Neural progenitor cell (in vitro differentiated cells): ENCODE data around the gene CUEDC1. TPM values are rescaled to one million over a fixed set of nuclear protein-coding genes. Genes with fewer than 3 reads are reported as not detected.
"Not testable (repeated sequence)": the region's sequence is repeated elsewhere in the genome, so short reads cannot be mapped to it uniquely, and the experiment has no call there.

Source experiments
- DNase-seq: peaks from one replicate; pipeline ENCODE4 v3.0.0-alpha.2; 2016; ENCODE audit warnings: low spot score
- H2AFZ ChIP-seq: fragments of 200-600 bp; sonication (generic); replicated peaks from 2 replicates; pipeline ENCODE4 v1.6.1; 2016; ENCODE audit warnings: antibody characterized with exemption
- H3F3A ChIP-seq: fragments of 200-600 bp; sonication (generic); 2 replicates; pipeline ENCODE4 v1.6.1; 2016; ENCODE audit warnings: antibody characterized with exemption, low read depth
- H3K27ac ChIP-seq: fragments of 200-600 bp; sonication (generic); 2 replicates; pipeline ENCODE4 v1.5.1; 2016; ENCODE audit warnings: mild to moderate bottlenecking
- H3K27me3 ChIP-seq: fragments of 200-600 bp; sonication (generic); 2 replicates; pipeline ENCODE4 v1.6.1; 2016; ENCODE audit warnings: mild to moderate bottlenecking, moderate library complexity
- H3K36me3 ChIP-seq: fragments of 200-600 bp; sonication (generic); 2 replicates; pipeline ENCODE4 v1.5.1; 2016
- H3K4me1 ChIP-seq: fragments of 200-600 bp; sonication (generic); 2 replicates; pipeline ENCODE4 v1.6.1; 2016; ENCODE audit warnings: mixed run types
- H3K4me2 ChIP-seq: fragments of 200-600 bp; sonication (generic); 2 replicates; pipeline ENCODE4 v1.6.1; 2016
- H3K4me3 ChIP-seq: fragments of 200-600 bp; sonication (generic); 2 replicates; pipeline ENCODE4 v1.5.1; 2016
- H3K79me2 ChIP-seq: fragments of 200-600 bp; sonication (generic); 2 replicates; pipeline ENCODE4 v1.6.1; 2016; ENCODE audit warnings: low read depth
- H3K9ac ChIP-seq: fragments of 200-600 bp; sonication (generic); 2 replicates; pipeline ENCODE4 v1.6.1; 2016
- H3K9me3 ChIP-seq: fragments of 200-600 bp; sonication (generic); 2 replicates; pipeline ENCODE4 v1.5.1; 2016; ENCODE audit warnings: low read depth
- H4K20me1 ChIP-seq: fragments of 200-600 bp; sonication (generic); 2 replicates; pipeline ENCODE4 v1.6.1; 2016; ENCODE audit warnings: low read depth
- H3K27ac Mint-ChIP-seq: 3 replicates; pipeline ENCODE4 v1.8.0; 2021; ENCODE audit warnings: mixed read lengths
- H3K27me3 Mint-ChIP-seq: 2 replicates; pipeline ENCODE4 v1.8.0; 2022; ENCODE audit warnings: low read depth, mild to moderate bottlenecking, inconsistent platforms, moderate library complexity, mixed read lengths; ENCODE audit not compliant: insufficient read depth
- H3K36me3 Mint-ChIP-seq: 3 replicates; pipeline ENCODE4 v1.8.0; 2021; ENCODE audit warnings: mixed read lengths
- H3K4me1 Mint-ChIP-seq: 3 replicates; pipeline ENCODE4 v1.8.0; 2021; ENCODE audit warnings: mixed read lengths
- H3K4me3 Mint-ChIP-seq: 3 replicates; pipeline ENCODE4 v1.8.0; 2021; ENCODE audit warnings: mild to moderate bottlenecking, moderate library complexity, mixed read lengths
- H3K9me3 Mint-ChIP-seq: 3 replicates; pipeline ENCODE4 v1.8.0; 2020; ENCODE audit warnings: mixed read lengths
- EZH2 ChIP-seq: fragments of 200-600 bp; sonication (generic); IDR thresholded peaks from 2 replicates; pipeline ENCODE4 v1.6.1; 2017; ENCODE audit warnings: antibody characterized with exemption, mild to moderate bottlenecking, moderate library complexity
- EZH2phosphoT487 ChIP-seq: fragments of 200-600 bp; sonication (generic); IDR thresholded peaks from 2 replicates; pipeline ENCODE4 v1.6.1; 2017; ENCODE audit warnings: antibody characterized with exemption
- total RNA-seq: library from RNA; depleted of rRNA; stranded (reverse); fragments of >200 nt; gene quantifications from 2 replicates; pipeline ENCODE4 v1.2.3, GENCODE V29; 2015; ENCODE audit warnings: low replicate concordance
- TF ChIP-seq, protein P1 (sequence below): fragments of 200-600 bp; sonication (generic); IDR thresholded peaks from 2 replicates; pipeline ENCODE4 v1.5.1; 2017; ENCODE audit warnings: antibody characterized with exemption, mild to moderate bottlenecking

The CUEDC1 gene
- total RNA-seq, 1 donor from 2014 or later, result 8.8 TPM

DNA sequence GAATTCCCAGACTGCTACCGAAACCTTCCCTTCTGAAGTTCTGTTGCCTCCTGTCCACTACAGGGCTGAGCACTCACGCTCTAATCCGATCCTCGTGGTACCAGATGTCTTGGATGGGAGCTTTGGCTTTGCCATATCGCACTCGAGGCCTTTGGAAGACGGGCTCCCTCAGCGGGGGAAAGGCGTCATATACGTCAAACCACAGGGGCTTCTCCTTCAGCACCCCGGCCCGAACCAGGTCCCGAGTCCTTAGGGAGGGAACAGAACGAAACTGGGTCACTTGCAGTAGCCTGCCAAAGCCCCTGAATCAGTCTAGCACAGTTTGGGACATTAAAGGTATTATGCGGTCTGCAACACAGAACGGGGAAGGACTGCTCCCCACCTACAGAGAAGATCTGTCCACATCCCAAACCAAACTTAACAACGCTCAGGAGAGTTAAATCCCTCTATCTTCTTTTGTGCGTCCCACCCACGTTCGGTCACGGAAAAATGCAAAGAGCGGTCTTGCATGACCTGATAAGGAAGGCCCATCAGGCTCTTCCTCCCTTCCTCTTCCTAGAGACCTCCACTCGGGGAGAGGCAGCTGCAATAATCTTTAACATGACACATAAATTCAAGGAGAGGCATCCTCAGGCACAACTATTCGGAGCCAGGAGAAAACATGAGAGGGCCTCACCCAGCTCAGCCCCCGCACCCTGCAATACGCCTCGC is 105.9 kb downstream of the CUEDC1 start:
- Histone ChIP-seq H4K20me1 (no peaks in the 10 kb centered on the region), H3K4me2 (peak overlapping the region; percentile 90), H2AFZ (peak overlapping the region; percentile 40), H3K36me3 (peaks cover 8% of the 10 kb centered on the region), H3K79me2 (peaks cover 34% of the 10 kb centered on the region), H3K4me3 (peak overlapping the region; percentile 95), H3K9ac (peak overlapping the region; percentile 77), H3K27me3 (no peaks in the 10 kb centered on the region), H3F3A (no peaks in the 10 kb centered on the region), H3K9me3 (no peaks in the 10 kb centered on the region), H3K4me1 (peaks cover 4% of the 10 kb centered on the region), H3K27ac (no peak overlapping the region)
- peaks cover 12% of the 10 kb centered on the region for H3K27me3 Mint-ChIP-seq
- TF ChIP-seq EZH2phosphoT487 (no peak), EZH2 (no peak)
- TF ChIP-seq, protein P1, sequence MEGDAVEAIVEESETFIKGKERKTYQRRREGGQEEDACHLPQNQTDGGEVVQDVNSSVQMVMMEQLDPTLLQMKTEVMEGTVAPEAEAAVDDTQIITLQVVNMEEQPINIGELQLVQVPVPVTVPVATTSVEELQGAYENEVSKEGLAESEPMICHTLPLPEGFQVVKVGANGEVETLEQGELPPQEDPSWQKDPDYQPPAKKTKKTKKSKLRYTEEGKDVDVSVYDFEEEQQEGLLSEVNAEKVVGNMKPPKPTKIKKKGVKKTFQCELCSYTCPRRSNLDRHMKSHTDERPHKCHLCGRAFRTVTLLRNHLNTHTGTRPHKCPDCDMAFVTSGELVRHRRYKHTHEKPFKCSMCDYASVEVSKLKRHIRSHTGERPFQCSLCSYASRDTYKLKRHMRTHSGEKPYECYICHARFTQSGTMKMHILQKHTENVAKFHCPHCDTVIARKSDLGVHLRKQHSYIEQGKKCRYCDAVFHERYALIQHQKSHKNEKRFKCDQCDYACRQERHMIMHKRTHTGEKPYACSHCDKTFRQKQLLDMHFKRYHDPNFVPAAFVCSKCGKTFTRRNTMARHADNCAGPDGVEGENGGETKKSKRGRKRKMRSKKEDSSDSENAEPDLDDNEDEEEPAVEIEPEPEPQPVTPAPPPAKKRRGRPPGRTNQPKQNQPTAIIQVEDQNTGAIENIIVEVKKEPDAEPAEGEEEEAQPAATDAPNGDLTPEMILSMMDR, result no peak
- H3K9me3 Mint-ChIP-seq, result no peaks in the 10 kb centered on the region
- peaks cover 46% of the 10 kb centered on the region for H3K4me1 Mint-ChIP-seq
- H3K27ac Mint-ChIP-seq, result peak overlapping the region; percentile 81
- H3K36me3 Mint-ChIP-seq, result peaks cover 8% of the 10 kb centered on the region
- no peak for DNase-seq
- H3K4me3 Mint-ChIP-seq, result peak overlapping the region; percentile 99

DNA sequence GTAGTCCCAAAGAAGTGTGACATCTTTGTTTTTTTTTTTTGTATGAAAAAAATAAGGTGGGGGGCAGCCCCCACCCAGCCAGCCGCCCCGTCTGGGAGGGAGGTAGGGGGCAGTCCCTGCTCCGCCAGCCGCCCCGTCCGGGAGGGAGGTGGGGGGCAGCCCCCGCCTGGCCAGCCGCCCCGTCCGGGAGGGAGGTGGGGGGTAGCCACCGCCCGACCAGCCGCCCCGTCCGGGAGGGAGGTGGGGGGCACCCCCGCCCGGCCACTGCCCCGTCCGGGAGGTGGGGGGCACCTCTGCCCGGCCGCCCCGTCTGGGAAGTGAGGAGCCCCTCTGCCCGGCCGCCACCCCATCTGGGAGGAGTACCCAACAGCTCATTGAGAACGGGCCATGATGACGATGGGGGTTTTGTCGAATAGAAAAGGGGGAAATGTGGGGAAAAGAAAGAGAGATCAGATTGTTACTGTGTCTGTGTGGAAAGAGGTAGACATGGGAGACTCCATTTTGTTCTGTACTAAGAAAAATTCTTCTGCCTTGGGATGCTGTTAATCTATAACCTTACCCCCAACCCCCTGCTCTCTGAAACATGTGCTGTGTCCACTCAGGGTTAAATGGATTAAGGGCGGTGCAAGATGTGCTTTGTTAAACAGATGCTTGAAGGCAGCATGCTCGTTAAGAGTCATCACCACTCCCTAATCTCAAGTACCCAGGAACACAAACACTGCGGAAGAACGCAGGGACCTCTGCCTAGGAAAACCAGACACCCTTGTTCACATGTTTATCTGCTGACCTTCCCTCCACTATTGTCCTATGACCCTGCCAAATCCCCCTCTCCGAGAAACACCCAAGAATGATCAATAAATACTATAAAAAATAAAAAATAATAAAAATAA is 108.9 kb downstream of the CUEDC1 start:
- not testable (repeated sequence) for H3K27ac Mint-ChIP-seq, H3K36me3 Mint-ChIP-seq, H3K4me3 Mint-ChIP-seq

DNA sequence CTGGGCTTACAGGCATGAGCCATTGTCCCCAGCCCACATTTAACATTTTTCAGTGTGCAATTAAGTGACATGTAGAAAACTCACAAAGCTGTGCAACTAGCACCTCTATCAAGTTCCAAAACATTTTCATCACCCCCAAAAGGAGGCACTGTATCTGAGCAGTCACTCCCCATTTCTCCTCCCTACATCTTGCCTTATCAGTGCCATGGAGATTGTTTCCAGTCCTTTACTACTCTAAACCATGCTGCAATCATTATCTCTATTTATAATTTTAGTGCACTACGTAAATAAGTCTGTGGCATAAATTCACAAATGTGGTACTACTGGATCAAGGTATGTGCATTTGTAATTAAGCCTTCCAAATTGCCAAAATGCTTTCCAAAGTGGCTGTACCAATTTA is 112.9 kb downstream of the CUEDC1 start:
- H3K27me3 ChIP-seq, result no peaks in the 10 kb centered on the region
- no peak for TF ChIP-seq EZH2phosphoT487
- TF ChIP-seq, protein P1, result no peak
- TF ChIP-seq EZH2, result no peak
- Mint-ChIP-seq H3K4me1 (peaks cover 16% of the 10 kb centered on the region), H3K27me3 (peaks cover 6% of the 10 kb centered on the region), H3K9me3 (no peaks in the 10 kb centered on the region), H3K4me3 (no peak overlapping the region), H3K36me3 (peaks cover 25% of the 10 kb centered on the region), H3K27ac (no peak overlapping the region)
- no peaks in the 10 kb centered on the region for H3K4me1 ChIP-seq
- H4K20me1 ChIP-seq, result peaks cover 18% of the 10 kb centered on the region
- no peak overlapping the region for H2AFZ ChIP-seq
- no peak overlapping the region for H3K9ac ChIP-seq
- H3K79me2 ChIP-seq, result peaks cover 8% of the 10 kb centered on the region
- H3K4me2 ChIP-seq, result no peak overlapping the region
- H3K9me3 ChIP-seq, result no peaks in the 10 kb centered on the region
- no peak overlapping the region for H3K4me3 ChIP-seq
- H3K36me3 ChIP-seq, result peaks cover 8% of the 10 kb centered on the region
- H3K27ac ChIP-seq, result no peak overlapping the region
- no peak for DNase-seq
- H3F3A ChIP-seq, result peaks cover 4% of the 10 kb centered on the region

More for the DNA sequence above, 108.9 kb downstream of the CUEDC1 start:
- H3K79me2 ChIP-seq, result peaks cover 34% of the 10 kb centered on the region
- H3K36me3 ChIP-seq, H3F3A ChIP-seq, H3K9ac ChIP-seq, H3K9me3 Mint-ChIP-seq, H3K27ac ChIP-seq, H3K4me2 ChIP-seq, H2AFZ ChIP-seq, DNase-seq, H3K27me3 ChIP-seq, H3K4me1 ChIP-seq, H3K9me3 ChIP-seq, H3K4me3 ChIP-seq: not testable (repeated sequence)
- H4K20me1 ChIP-seq, result peaks cover 18% of the 10 kb centered on the region
- peaks cover 14% of the 10 kb centered on the region for H3K27me3 Mint-ChIP-seq
- peaks cover 38% of the 10 kb centered on the region for H3K4me1 Mint-ChIP-seq
